ENCODE results near the gene TTC23.

- no peak for TF ChIP-seq POLR2A (IDR thresholded peaks at IDR 0.05)
- TF ChIP-seq CTCF (IDR thresholded peaks at IDR 0.05), result no peak
These were observed 33.2 kb upstream of the TTC23 start for GRCh38 chr15:99282586-99282985.
